Pancreas (tissue), 10 donors: ENCODE data around the gene PRPF19. TPM values are rescaled to one million over a fixed set of nuclear protein-coding genes. Genes with fewer than 3 reads are reported as not detected.

Experiments used
- ATAC-seq, 4 donors: fragments of 200-7000 bp; cut with Tn5 transposase; one replicate each; pipeline versions ENCODE4 v1.8.0 to v1.9.1; 2020; ENCODE audit warnings: mild to moderate bottlenecking in 4 of 4, moderate library complexity in 4 of 4
- DNase-seq, 6 donors: peaks; one replicate each; pipeline ENCODE4 v3.0.0-alpha.2; 2020
- FAIRE-seq: peaks from 2 replicates; lab custom pipeline; 2012; peaks lifted over from hg19 to GRCh38; lab: Jason Lieb, UNC
- H3K27ac ChIP-seq, 4 donors: fragments of 200-600 bp; sonication (generic); 1 replicate in 3 of 4; 2 replicates in 1 of 4; pipeline versions ENCODE4 v1.5.0 to v1.8.0; 2020
- H3K27me3 ChIP-seq, 4 donors: fragments of 200-600 bp; one replicate each; pipeline ENCODE4 v1.8.0; 2021
- H3K36me3 ChIP-seq, 3 donors: fragments of 200-600 bp; sonication (generic) in 1 of 3; one replicate each; pipeline versions ENCODE4 v1.5.0 to v1.8.0; 2020 to 2021
- H3K4me1 ChIP-seq, 3 donors: fragments of 200-600 bp; one replicate each; pipeline ENCODE4 v1.8.0; 2021
- H3K4me3 ChIP-seq, 4 donors: fragments of 200-600 bp; sonication (generic) in 2 of 4; one replicate each; pipeline versions ENCODE4 v1.5.0 to v1.8.0; 2020 to 2021
- H3K9me3 ChIP-seq, 4 donors: fragments of 200-600 bp; one replicate each; pipeline ENCODE4 v1.8.0; 2021
- WGBS, 2 donors: extraction: QIAGEN DNeasy Blood & Tissue Kit; methylation state at CpG; one replicate each; pipeline ENCODE4 v1.1.7; 2013; 5-methylcytosine and 5-hydroxymethylcytosine counted together
- intact Hi-C, 3 donors: fragments of 100-400 bp; cut with DNase I; formaldehyde crosslinking; loops; one replicate each; pipeline versions ENCODE4 v1.11.1 to v1.14.2; 2022
- polyA plus RNA-seq, 2 donors: library from polyadenylated mRNA; stranded (reverse); fragments of 200-250 nt; gene quantifications; one replicate each; pipeline ENCODE4 v1.2.3, GENCODE V29; 2013
- total RNA-seq, 6 donors: library from RNA; stranded (reverse); fragmentation: NEBNext Ultra II Directional in 4 of 6; extraction: Animal tissue kit (Norgen Biotek cat#: 25700) in 4 of 6; gene quantifications; one replicate each; pipeline versions ENCODE4 v1.2.1 to v1.2.4, GENCODE V29; 2021 to 2023
- TF ChIP-seq, protein P1 (sequence below), 4 donors: fragments of 200-600 bp; sonication (generic) in 3 of 4; IDR thresholded peaks; one replicate each; pipeline versions ENCODE4 v1.5.0 to v1.8.0; 2021; ENCODE audit warnings: antibody characterized with exemption in 4 of 4
- donor health status: healthy with polysubstance abuse.
- donor health status: DM: no; HTN: no; CAD: no; lungs with moderate emphysema.
- donor health status: DM: no; HTN: no; CAD: no.
- donor health status: control.
- donor health status: control.
- donor health status: Bipolar disorder and iron deficiency.
- donor health status: DM: yes; HTN: yes; CAD: no.
- donor health status: DM: no; HTN: no; CAD: no.
- donor health status: DM: no; HTN: no; CAD: no.
- donor health status: DM: yes; HTN: yes; CAD: no.

The PRPF19 gene
- total and polyA plus RNA-seq, 8 donors = 33.9 to 50.1 (median 45.5) TPM

DNA sequence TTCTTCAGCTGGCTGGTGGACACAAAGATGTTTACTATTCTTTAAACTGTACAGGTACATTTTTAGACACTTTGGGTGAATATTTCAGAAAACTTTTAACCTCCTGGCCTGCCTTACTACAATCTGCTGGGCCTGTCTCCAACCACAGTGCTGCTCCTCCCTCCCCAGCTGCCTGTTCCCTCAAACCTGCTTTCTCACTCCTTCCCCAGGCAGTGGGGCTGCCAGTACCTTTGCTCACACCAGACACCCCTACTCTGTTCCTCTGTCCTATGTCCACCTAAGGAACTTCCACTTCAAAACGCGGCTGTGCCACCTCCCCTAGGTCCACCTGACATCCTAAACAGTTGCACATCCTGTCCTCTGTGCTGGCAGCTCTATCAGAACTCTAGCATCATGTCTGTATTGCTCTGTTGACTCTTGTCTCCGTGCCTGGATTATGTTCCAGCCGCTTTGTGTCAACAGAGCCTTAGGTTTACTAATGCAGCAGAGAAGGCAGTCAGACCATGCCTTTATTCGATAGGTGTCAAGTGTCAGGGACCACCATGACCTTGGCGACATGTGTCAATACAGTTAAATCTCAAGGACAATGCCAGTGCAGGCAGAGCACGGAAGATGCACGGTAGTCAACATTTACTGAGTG, 25.6 kb downstream of the PRPF19 start:
- Histone ChIP-seq H3K9me3 (no peaks in the 10 kb centered on the region), H3K4me1 (peaks cover 7 to 17% (median 15%) of the 10 kb centered on the region in 3 donors), H3K27ac (no peak overlapping the region), H3K4me3 (no peak overlapping the region), H3K27me3 (no peaks in the 10 kb centered on the region), H3K36me3 (no peaks in the 10 kb centered on the region)
- intact Hi-C loops = no loop called here
- TF ChIP-seq, protein P1, sequence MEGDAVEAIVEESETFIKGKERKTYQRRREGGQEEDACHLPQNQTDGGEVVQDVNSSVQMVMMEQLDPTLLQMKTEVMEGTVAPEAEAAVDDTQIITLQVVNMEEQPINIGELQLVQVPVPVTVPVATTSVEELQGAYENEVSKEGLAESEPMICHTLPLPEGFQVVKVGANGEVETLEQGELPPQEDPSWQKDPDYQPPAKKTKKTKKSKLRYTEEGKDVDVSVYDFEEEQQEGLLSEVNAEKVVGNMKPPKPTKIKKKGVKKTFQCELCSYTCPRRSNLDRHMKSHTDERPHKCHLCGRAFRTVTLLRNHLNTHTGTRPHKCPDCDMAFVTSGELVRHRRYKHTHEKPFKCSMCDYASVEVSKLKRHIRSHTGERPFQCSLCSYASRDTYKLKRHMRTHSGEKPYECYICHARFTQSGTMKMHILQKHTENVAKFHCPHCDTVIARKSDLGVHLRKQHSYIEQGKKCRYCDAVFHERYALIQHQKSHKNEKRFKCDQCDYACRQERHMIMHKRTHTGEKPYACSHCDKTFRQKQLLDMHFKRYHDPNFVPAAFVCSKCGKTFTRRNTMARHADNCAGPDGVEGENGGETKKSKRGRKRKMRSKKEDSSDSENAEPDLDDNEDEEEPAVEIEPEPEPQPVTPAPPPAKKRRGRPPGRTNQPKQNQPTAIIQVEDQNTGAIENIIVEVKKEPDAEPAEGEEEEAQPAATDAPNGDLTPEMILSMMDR (IDR thresholded peaks at IDR 0.05) = no peak
- no peak for FAIRE-seq
- WGBS, 2 donors = 30 to 36% methylated on average over 8 of the region's 8 CpGs
- ATAC-seq = peak; percentile 70 to 87 (median 86)
- DNase-seq = no peak

DNA sequence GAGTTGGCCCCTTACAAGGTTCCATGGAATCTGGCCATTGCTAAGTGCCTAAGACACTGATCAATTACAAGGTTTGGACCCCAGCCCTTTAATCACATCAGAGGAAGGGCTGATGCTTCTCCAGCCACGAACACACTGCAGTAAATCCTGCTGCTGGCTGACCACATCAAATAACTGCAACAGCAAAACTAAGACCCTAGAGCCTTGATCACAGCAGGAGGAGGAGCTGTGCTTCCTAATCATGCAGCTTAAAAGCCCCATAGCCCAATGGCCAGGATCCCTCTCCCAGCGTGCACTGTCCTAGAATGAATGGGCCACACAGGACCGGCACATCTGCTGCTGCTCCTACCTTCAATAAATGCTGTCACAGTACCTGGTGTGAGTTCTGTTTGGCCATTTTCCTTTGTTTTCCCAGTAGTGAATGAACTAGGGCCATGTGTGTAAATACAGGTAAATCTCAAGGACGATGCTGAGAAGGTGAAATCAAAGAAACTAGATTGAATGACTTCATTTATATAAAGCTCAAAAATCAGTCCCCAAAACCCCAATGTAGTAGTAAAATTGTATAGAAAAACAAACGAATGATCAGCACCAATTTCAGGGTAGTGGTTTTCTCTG, 26.3 kb downstream of the PRPF19 start:
- Histone ChIP-seq H3K4me1 (peaks cover 7 to 17% (median 15%) of the 10 kb centered on the region in 3 donors), H3K4me3 (no peak overlapping the region), H3K36me3 (no peaks in the 10 kb centered on the region), H3K9me3 (no peaks in the 10 kb centered on the region), H3K27ac (peak overlapping the region in 1 of 4 donors; percentile 29), H3K27me3 (no peaks in the 10 kb centered on the region)
- TF ChIP-seq, protein P1 (IDR thresholded peaks at IDR 0.05) = no peak
- ATAC-seq (peak; percentile 35 to 85 (median 72)), DNase-seq (no peak), FAIRE-seq (no peak)
- intact Hi-C loops = no loop called here
- WGBS, 2 donors = 46 to 55% methylated on average over 5 of the region's 5 CpGs

DNA sequence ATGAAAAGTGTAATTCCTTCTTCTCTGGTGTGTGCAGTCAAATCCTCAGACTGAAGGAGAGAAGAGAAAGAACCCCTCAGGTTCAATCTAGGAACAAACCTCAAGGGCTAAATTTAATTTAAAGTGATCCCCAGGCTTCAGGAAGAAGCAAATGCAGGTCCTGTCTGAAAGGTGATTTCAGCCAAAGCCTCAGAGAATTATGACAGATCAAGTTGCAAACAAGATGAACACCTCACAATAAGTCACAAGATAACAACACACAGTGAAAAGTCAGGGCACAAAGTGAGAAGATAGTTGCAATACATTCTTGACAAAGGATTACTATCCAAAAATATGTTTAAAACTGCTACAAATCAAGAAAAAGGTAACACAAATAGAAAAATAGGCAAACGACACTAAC, 27.3 kb downstream of the PRPF19 start:
- DNase-seq (no peak), ATAC-seq (no peak), FAIRE-seq (no peak)
- Histone ChIP-seq H3K27me3 (no peaks in the 10 kb centered on the region), H3K27ac (no peak overlapping the region), H3K9me3 (no peaks in the 10 kb centered on the region), H3K4me1 (peaks cover 7 to 17% (median 15%) of the 10 kb centered on the region in 3 donors), H3K4me3 (no peak overlapping the region), H3K36me3 (no peaks in the 10 kb centered on the region)
- TF ChIP-seq, protein P1 (IDR thresholded peaks at IDR 0.05) = no peak
- intact Hi-C loops = no loop called here
- 87 to 100% methylated on average over 1 of the region's 1 CpG for WGBS, 2 donors

DNA sequence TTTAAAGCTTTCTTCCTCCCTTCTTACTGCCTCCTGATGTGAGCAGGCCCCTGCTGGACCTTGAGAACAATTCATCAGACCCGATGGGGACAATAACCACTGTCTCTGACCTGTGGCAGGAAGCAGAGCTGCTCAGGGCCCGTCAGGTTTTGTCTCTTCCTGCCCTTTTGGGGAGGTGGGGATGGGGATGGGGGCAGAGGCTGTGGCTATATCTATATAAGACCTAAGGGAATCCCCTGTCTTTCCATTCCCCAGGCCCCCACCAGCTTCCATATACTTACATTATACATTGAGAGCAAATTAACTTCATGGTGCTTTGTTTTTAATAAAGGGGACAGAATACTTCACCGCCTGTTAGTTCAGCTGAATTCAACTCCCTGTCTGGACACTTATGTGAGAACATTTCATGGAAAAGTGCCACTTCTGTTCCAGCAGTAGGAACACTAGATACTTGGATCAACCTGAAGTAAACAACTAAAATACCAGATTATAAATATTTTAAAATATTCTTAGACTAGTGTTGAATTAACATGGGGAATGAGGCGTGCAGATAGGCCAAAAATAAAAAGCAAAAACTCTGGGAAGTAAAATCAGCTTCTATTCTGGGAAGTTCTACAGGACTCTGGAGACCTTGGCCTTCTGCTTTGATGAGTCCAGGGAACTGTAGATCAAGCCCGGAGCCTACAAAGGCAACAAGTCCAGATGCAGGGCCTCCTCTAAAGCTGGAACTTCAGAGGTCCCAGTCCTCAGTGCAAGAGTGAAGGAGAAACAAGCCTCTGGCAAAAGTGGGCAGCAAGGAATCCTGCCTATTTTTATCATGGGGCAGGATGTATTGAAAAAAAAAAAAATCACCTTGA, 27.9 kb downstream of the PRPF19 start:
- WGBS, 2 donors = 75 to 76% methylated on average over 5 of the region's 5 CpGs

More for the DNA sequence above, 27.9 kb downstream of the PRPF19 start:
- H3K27me3 ChIP-seq = no peaks in the 10 kb centered on the region
- H3K4me1 ChIP-seq = peaks cover 7 to 17% (median 15%) of the 10 kb centered on the region in 3 donors
- intact Hi-C loops = no loop called here
- no peaks in the 10 kb centered on the region for H3K9me3 ChIP-seq
- no peaks in the 10 kb centered on the region for H3K36me3 ChIP-seq
- H3K27ac ChIP-seq = no peak overlapping the region
- TF ChIP-seq, protein P1 (IDR thresholded peaks at IDR 0.05) = no peak
- ATAC-seq (no peak), FAIRE-seq (no peak), DNase-seq (no peak)
- no peak overlapping the region for H3K4me3 ChIP-seq
